Stimulated activated CD4-positive, alpha-beta T cell treated with anti-CD3 and anti-CD28 coated beads, TNF-alpha, amount 100 ng/mL, for 48 hours (primary cell): ENCODE measurements around the gene IL18.
"Not testable (repeated sequence)": the region's sequence is repeated elsewhere in the genome, so short reads cannot be mapped to it uniquely, and the experiment has no call there.

ENCODE experiments used
- DNase-seq, 3 donors: peaks; one replicate each; pipeline ENCODE4 v3.0.0-alpha.2; 2020; ENCODE audit warnings: low read depth in 3 of 3

Gene IL18

GRCh38 chr11:112121981-112122615 lies 41.8 kb downstream of the IL18 start:
- DNase-seq: no peak

- DNase-seq: no peak
These were observed 45.7 kb downstream of the IL18 start for GRCh38 chr11:112118176-112118575.

- no peak for DNase-seq
These were observed 48.5 kb downstream of the IL18 start for GRCh38 chr11:112115386-112115785.

- no peak for DNase-seq
These were observed 49.4 kb downstream of the IL18 start for GRCh38 chr11:112114460-112114859.

- DNase-seq: no peak
These were observed 50.1 kb downstream of the IL18 start for GRCh38 chr11:112113539-112114457.

- DNase-seq: no peak
These were observed 57.8 kb downstream of the IL18 start for GRCh38 chr11:112106070-112106469.

GRCh38 chr11:112103446-112103845 lies 60.4 kb downstream of the IL18 start:
- no peak for DNase-seq

- no peak for DNase-seq
These were observed 63.4 kb downstream of the IL18 start for GRCh38 chr11:112100462-112100861.

- no peak for DNase-seq
These were observed 66.0 kb downstream of the IL18 start for GRCh38 chr11:112097734-112098528.

- DNase-seq: no peak
These were observed 67.7 kb downstream of the IL18 start for GRCh38 chr11:112096194-112096593.

- DNase-seq: not testable (repeated sequence)
These were observed 68.6 kb downstream of the IL18 start for GRCh38 chr11:112095302-112095701.
